Muscle layer of colon (tissue), 2 donors: ENCODE data around the gene ALB.

ENCODE experiments used
- H3K27ac ChIP-seq: one replicate; pipeline ENCODE4 v1.7.0; 2013; ENCODE audit warnings: low read depth, mild to moderate bottlenecking, low read length, moderate library complexity
- H3K27me3 ChIP-seq, 2 donors: one replicate each; pipeline ENCODE4 v1.7.0; 2013; ENCODE audit warnings: low read length in 2 of 2, mild to moderate bottlenecking in 2 of 2; ENCODE audit not compliant: insufficient read depth in 2 of 2, control insufficient read depth in 1 of 2
- H3K36me3 ChIP-seq: one replicate; pipeline ENCODE4 v1.7.0; 2013; ENCODE audit warnings: mild to moderate bottlenecking, low read length; ENCODE audit not compliant: insufficient read depth
- H3K4me1 ChIP-seq: one replicate; pipeline ENCODE4 v1.7.0; 2013; ENCODE audit warnings: mild to moderate bottlenecking, low read length; ENCODE audit not compliant: insufficient read depth
- H3K4me3 ChIP-seq, 2 donors: one replicate each; pipeline ENCODE4 v1.7.0; 2013; ENCODE audit warnings: low read length in 2 of 2, low read depth in 1 of 2, mild to moderate bottlenecking in 1 of 2, moderate library complexity in 1 of 2
- H3K9ac ChIP-seq: one replicate; pipeline ENCODE4 v1.7.0; 2013; ENCODE audit warnings: low read length
- H3K9me3 ChIP-seq: one replicate; pipeline ENCODE4 v1.7.0; 2013; ENCODE audit warnings: mild to moderate bottlenecking, low read length
- donor health status: abdominal sarcoma.
- donor health status: Adenocarcinoma of cecum.

The ALB gene

DNA sequence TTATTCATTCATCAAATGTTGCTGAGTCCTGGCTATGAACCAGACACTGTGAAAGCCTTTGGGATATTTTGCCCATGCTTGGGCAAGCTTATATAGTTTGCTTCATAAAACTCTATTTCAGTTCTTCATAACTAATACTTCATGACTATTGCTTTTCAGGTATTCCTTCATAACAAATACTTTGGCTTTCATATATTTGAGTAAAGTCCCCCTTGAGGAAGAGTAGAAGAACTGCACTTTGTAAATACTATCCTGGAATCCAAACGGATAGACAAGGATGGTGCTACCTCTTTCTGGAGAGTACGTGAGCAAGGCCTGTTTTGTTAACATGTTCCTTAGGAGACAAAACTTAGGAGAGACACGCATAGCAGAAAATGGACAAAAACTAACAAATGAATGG, 30.2 kb downstream of the ALB start:
- Histone ChIP-seq H3K27me3 (no peaks in the 10 kb centered on the region), H3K4me3 (no peak overlapping the region), H3K9me3 (no peaks in the 10 kb centered on the region), H3K9ac (no peak overlapping the region), H3K4me1 (no peaks in the 10 kb centered on the region), H3K36me3 (no peaks in the 10 kb centered on the region), H3K27ac (no peak overlapping the region)

GRCh38 chr4:73435984-73436383, 31.9 kb downstream of the ALB start, which contains the start of gene AFP:
Gene AFP (plus strand): TSS chr4:73436221. CDS start chr4:73436263, 42 bp downstream.
- Histone ChIP-seq H3K4me3 (no peak within 1 kb of the TSS), H3K27ac (no peak within 1 kb of the TSS), H3K4me1 (no peaks in the 10 kb centered on the region), H3K9me3 (no peaks in the 10 kb centered on the region), H3K36me3 (no peaks in the 10 kb centered on the region), H3K9ac (no peak within 1 kb of the TSS), H3K27me3 (no peaks in the 10 kb centered on the region)

GRCh38 chr4:73436674-73437557, 32.8 kb downstream of the ALB start:
- Histone ChIP-seq H3K36me3 (no peaks in the 10 kb centered on the region), H3K27me3 (no peaks in the 10 kb centered on the region), H3K4me3 (no peak overlapping the region), H3K9ac (no peak overlapping the region), H3K9me3 (no peaks in the 10 kb centered on the region), H3K27ac (no peak overlapping the region), H3K4me1 (no peaks in the 10 kb centered on the region)

GRCh38 chr4:73437558-73437956, 33.5 kb downstream of the ALB start:
- Histone ChIP-seq H3K9me3 (no peaks in the 10 kb centered on the region), H3K4me3 (no peak overlapping the region), H3K27me3 (no peaks in the 10 kb centered on the region), H3K9ac (no peak overlapping the region), H3K4me1 (no peaks in the 10 kb centered on the region), H3K27ac (no peak overlapping the region), H3K36me3 (no peaks in the 10 kb centered on the region)

DNA sequence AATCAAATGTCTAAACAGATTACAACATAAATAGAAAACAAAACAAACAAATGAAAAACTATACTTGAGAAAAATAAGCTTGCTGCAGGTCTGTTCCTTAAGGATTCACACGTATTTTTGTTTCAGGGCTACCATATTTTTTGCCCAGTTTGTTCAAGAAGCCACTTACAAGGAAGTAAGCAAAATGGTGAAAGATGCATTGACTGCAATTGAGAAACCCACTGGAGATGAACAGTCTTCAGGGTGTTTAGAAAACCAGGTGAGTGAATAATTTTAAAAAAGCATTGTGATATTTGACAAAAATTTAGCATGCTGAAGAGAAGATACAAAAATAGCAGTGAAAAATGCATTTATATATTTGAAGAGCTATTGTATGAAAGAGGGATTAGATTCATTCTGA, 34.0 kb downstream of the ALB start:
- H3K27ac ChIP-seq = no peak overlapping the region
- H3K36me3 ChIP-seq = no peaks in the 10 kb centered on the region
- H3K4me1 ChIP-seq = no peaks in the 10 kb centered on the region
- H3K4me3 ChIP-seq = no peak overlapping the region
- no peaks in the 10 kb centered on the region for H3K27me3 ChIP-seq
- no peak overlapping the region for H3K9ac ChIP-seq
- H3K9me3 ChIP-seq = no peaks in the 10 kb centered on the region

DNA sequence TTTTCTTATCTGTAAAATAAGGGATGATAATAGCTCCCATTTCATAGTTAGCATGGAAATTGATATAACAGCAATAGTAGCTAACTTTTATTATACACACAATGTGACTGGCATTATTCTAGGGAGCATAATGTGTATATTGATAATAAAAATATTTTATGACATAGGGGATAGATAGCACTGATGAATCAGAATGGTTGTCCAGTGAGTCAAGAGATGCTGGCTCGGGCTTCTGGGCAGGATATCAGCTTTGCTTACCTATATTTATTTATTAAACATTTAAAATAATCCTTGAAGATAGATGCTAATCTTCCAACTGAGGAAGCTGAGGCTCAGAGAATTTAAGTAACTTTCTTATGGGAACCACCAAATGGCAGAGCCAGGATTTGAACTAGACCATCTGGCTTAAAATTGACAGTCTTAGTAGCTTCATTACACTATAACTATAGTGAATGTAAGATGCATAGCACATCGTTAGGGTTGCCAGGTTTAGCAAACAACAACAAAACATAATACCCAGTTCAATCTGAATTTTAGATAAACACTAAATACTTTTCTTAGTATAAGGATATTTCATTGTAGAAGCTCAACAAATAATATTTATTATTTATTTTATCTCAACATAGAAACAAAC, 34.6 kb downstream of the ALB start:
- Histone ChIP-seq H3K9ac (no peak overlapping the region), H3K4me3 (no peak overlapping the region)

GRCh38 chr4:73439445-73439844, 35.4 kb downstream of the ALB start:
- no peaks in the 10 kb centered on the region for H3K9me3 ChIP-seq
- H3K4me3 ChIP-seq = no peak overlapping the region
- no peaks in the 10 kb centered on the region for H3K36me3 ChIP-seq
- H3K9ac ChIP-seq = no peak overlapping the region
- H3K4me1 ChIP-seq = no peaks in the 10 kb centered on the region
- no peaks in the 10 kb centered on the region for H3K27me3 ChIP-seq
- no peak overlapping the region for H3K27ac ChIP-seq

More for the DNA sequence above, 34.6 kb downstream of the ALB start:
- no peaks in the 10 kb centered on the region for H3K4me1 ChIP-seq
- H3K36me3 ChIP-seq = no peaks in the 10 kb centered on the region
- no peaks in the 10 kb centered on the region for H3K27me3 ChIP-seq
- no peak overlapping the region for H3K27ac ChIP-seq
- no peaks in the 10 kb centered on the region for H3K9me3 ChIP-seq

DNA sequence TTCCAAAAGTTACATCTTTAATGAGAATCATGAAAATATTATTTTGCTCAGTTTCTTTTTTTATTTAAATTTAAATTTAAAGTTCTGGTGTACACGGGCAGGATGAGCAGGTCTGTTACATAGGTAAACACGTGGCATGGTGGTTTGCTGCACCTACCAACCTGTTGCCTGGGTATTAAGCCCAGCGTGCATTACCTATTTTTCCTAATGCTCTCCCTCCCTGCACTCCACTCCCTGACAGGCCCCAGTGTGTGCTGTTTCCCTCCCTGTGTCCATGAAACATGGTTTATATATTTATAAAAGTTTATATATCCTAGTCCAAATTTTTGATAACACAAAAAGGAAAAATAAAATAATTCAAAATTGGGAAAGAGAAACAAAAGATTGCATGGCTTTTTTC, 35.9 kb downstream of the ALB start:
- no peak overlapping the region for H3K4me3 ChIP-seq
- no peaks in the 10 kb centered on the region for H3K36me3 ChIP-seq
- H3K27ac ChIP-seq = no peak overlapping the region
- H3K27me3 ChIP-seq = no peaks in the 10 kb centered on the region
- no peaks in the 10 kb centered on the region for H3K9me3 ChIP-seq
- H3K4me1 ChIP-seq = no peaks in the 10 kb centered on the region
- H3K9ac ChIP-seq = no peak overlapping the region

- no peaks in the 10 kb centered on the region for H3K4me1 ChIP-seq
- no peaks in the 10 kb centered on the region for H3K9me3 ChIP-seq
- no peak overlapping the region for H3K4me3 ChIP-seq
- no peak overlapping the region for H3K9ac ChIP-seq
- H3K27me3 ChIP-seq = no peaks in the 10 kb centered on the region
- no peak overlapping the region for H3K27ac ChIP-seq
- H3K36me3 ChIP-seq = no peaks in the 10 kb centered on the region
Measured at GRCh38 chr4:73440653-73441052, 36.6 kb downstream of the ALB start.

GRCh38 chr4:73442275-73442674, 38.2 kb downstream of the ALB start:
- Histone ChIP-seq H3K4me1 (no peaks in the 10 kb centered on the region), H3K36me3 (no peaks in the 10 kb centered on the region), H3K27ac (no peak overlapping the region), H3K4me3 (no peak overlapping the region), H3K9ac (no peak overlapping the region), H3K27me3 (no peaks in the 10 kb centered on the region), H3K9me3 (no peaks in the 10 kb centered on the region)

DNA sequence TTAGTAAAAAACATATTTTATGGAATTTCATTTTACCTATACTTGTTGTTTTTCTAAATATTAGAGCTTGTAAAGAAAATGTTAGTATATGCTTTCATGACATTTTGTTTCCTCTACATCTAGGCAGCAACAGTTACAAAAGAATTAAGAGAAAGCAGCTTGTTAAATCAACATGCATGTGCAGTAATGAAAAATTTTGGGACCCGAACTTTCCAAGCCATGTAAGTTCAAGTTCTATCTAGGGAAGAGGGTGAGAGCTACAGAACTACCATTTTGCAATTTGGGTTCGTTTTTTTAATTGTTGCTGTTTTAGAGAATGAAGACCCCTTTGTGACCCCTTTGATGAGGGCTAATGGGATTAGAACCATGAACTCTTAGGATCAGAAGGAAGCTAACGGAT, 39.1 kb downstream of the ALB start:
- H3K27me3 ChIP-seq = no peaks in the 10 kb centered on the region
- no peaks in the 10 kb centered on the region for H3K4me1 ChIP-seq
- H3K36me3 ChIP-seq = no peaks in the 10 kb centered on the region
- no peak overlapping the region for H3K27ac ChIP-seq
- no peak overlapping the region for H3K9ac ChIP-seq
- H3K9me3 ChIP-seq = no peaks in the 10 kb centered on the region
- H3K4me3 ChIP-seq = no peak overlapping the region
